ENCODE data around the gene PFDN2.
"Not testable (repeated sequence)": the region's sequence is repeated elsewhere in the genome, so short reads cannot be mapped to it uniquely, and the experiment has no call there.

PFDN2 gene

DNA sequence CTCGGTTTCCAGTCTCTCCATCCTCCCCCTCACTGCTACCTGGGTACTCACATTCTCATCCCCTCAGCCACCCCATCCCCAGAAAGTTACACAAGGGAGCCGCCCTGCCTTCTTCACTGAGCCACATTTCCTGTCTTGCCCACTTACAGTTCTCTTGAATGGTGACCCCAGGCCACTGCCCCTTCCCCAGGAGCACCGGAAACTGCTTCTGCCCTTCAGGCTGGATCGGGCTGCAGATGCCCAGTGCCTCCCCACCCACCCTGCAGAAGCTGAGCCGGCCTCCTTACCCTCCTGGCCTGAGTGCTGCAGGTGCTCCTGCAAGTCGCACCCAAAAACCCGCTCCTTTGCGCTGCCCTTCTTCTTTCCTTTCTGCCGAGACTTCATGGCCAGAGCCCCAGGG, 48.6 kb downstream of the PFDN2 start:
- H3K4me3 ChIP-seq (ENCODE audit: low read length) = peak overlapping the region; percentile 93
- no peak for DNase-seq (ENCODE audit: low read depth, low spot score)

DNA sequence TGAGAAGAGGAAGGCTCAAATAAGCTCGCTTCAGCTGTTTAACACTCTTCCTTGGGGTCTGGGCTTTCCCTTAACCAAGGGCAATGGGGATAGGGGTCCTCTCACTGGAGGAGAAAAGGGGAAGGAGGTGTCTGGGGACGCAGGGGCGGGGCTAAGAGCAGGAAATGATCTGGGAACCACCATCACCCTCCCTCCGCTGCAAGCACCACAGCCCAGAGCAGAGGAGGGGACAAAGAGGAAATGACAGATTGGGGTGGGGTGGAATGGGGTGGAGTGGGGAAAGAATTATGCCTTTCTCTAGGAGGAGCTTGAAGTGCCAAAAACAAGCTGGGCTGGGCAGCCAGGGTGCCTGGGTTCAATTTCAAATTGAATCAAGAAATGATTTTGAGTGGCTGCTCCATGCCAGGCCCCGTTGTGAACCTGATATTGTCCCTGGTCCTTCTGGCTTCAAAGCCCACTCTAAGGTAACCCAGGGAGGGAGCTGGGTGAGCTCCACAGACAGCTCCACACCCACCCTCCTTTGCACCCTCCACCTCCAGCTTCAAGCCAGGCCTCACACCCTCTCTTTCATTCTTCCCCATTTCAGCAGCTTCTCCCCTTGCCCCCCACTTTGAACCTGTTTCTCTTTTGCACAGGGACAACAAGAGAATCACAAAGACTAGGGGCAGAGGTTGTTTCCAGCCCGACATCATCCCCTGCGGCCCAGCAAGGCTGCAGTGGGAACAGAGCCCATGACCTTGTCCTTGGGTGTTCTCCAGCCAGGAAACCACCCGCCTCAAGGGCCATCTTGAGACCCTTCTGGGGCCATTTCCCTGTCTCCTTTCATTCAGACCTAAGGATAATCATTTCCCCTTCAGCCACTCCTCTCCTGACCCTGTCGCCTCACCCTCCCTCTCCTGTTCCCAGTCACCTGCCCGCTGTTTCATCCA, 49.3 kb downstream of the PFDN2 start:
- DNase-seq (ENCODE audit: low read depth, low spot score) = peak; percentile 91
- peak overlapping the region; percentile 93 for H3K4me3 ChIP-seq (ENCODE audit: low read length)

DNA sequence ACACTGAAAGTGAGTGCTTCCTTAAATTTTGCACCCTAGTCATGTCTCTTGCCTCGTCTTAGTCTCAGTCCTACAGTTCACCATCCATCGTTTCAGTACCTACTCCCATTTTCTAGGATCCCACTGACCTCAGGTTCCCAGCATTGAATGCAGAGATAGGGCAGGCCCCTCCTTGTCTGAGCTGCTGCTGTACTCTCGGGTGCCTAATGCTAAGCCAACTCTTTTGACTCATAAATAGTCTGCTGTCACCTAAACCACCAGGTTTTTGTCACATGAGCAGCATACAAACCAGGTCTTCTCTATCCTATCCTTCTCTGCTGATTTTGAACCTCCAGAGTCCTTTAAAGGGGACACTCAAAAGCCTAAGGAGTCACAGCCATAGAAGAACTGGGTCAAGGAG, 51.1 kb downstream of the PFDN2 start:
- no peak for DNase-seq (ENCODE audit: low read depth, low spot score)
- no peak overlapping the region for H3K4me3 ChIP-seq (ENCODE audit: low read length)

DNA sequence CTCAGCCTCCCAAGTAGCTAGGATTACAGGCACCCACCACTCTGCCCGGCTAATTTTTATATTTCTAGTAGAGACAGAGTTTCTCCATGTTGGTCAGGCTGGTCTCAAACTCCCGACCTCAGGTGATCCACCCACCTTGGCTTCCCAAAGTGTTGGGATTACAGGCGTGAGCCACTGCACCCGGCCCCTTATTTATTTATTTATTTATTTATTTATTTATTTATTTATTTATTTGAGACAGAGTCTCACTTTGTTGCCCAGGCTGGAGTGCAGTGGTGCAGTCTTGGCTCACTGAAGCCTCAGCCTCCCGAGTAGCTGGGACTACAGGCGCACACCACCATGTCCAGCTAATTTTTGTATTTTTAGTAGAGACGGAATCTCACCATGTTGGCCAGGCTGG, 52.2 kb downstream of the PFDN2 start:
- not testable (repeated sequence) for H3K4me3 ChIP-seq (ENCODE audit: low read length); DNase-seq (ENCODE audit: low read depth, low spot score)

DNA sequence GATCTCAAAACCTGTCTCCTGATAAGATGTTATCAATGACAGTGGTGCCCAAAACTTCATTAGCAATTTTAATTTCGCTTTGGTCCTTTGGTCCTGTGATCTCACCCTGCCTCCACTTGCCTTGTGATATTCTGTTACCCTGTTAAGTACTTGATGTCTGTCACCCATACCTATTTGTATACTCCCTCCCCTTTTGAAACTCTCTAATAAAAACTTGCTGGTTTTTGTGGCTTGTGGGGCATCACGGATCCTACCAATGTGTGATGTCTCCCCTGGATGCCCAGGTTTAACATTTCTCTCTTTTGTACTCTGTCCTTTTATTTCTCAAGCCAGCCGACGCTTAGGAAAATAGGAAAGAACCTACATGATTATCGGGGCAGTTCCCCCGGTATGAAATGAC, 53.9 kb downstream of the PFDN2 start:
- H3K4me3 ChIP-seq (ENCODE audit: low read length); DNase-seq (ENCODE audit: low read depth, low spot score): not testable (repeated sequence)

DNA sequence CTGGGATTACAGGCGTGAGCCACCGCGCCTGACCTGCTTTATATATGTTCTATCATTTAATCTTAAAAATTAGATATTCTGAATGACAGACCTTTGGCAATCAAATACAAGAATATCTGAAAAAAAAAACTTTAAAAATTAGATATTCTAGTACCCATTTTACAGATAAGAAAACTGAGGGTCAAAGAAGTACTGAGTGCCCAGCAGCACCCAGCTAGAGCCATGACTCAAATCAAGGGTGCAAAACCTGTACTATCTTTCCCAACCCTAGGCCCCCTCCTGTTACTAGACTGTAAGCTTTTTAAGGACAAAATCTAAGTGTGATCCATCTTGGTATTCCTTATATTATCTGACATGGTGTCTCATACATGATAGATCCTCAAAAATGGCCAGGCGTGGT, 56.4 kb downstream of the PFDN2 start:
- DNase-seq (ENCODE audit: low read depth, low spot score) = no peak
- H3K4me3 ChIP-seq (ENCODE audit: low read length) = no peak overlapping the region

DNA sequence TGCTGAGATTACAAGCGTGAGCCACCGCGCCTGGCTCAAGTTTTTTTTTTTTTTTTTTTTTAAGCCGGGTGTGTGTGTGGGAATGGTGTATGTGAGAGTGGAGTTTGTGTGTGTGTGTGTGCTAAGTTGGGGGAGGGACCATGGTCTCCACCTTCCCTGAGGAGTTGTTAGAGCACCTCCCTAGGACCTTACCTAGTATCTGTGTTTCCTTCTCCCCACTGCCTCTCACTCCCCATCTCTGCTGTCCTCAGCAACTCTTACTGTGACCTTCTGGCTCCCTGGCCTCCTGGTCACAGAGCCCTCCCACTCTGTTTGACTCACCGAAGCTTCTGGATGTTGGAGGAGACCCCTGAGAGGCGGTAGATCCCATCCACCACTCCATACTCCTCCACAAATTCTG, 58.5 kb downstream of the PFDN2 start:
- no peak overlapping the region for H3K4me3 ChIP-seq (ENCODE audit: low read length)

DNA sequence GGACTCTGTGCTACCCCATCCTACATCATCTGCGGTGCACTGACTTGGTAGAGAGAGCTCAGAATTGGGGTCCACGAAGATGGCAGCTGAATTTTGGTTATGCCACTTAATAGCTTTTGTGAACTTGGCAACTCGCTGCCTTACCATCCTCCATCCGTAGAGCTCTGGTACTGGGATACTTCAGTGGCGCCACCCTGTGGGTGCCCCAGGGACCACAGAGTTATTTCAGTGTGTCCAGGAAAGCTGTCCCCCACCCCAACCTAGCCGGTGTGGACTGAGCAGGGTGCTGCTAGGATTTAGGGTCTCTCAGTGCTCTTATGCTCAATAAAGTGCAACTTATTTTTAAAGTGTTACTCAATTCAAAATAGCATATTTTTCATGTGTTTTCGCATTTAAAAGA, 63.0 kb downstream of the PFDN2 start:
- no peak overlapping the region for H3K4me3 ChIP-seq (ENCODE audit: low read length)
- no peak for DNase-seq (ENCODE audit: low read depth, low spot score)

More for the DNA sequence above, 58.5 kb downstream of the PFDN2 start:
- no peak for DNase-seq (ENCODE audit: low read depth, low spot score)

DNA sequence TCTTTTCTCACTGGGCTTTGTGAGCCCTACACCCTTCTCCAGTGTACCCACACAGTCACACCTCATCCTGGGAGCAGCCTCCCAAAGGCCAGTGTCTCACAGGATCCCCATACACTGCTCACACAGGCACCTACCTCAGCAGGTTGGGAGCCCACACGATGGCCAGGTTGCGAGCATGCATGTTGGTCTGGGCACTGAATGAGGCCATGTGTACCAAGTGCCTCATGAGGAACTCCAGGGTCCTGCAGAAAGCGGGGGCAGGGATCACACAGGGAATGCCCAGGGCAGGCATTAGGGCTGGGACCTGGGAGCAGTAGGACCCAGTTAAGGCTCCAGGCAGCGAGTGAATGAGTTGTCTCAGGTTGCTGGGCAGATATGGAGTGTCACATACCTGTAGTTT, 63.6 kb downstream of the PFDN2 start:
- no peak for DNase-seq (ENCODE audit: low read depth, low spot score)
- H3K4me3 ChIP-seq (ENCODE audit: low read length) = no peak overlapping the region

DNA sequence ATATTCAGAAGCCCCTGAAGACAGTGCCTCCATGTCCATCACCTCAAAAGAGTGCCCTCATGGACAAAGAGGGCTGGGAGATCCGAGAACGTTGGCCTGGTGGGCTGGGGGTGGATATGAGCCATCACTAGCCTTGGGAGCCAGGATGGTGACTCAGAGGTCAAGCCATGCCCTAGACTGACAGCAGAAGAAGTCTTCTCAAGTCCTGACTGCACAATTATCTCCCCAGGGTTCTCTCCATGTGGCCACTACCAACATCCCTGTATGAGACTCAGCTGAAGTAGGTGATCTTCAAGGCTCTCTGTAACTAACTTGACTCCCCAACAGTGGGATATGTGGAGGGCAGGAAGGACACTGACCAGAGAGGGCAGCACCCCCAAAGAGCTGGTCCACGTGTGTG, 64.9 kb downstream of the PFDN2 start:
- H3K4me3 ChIP-seq (ENCODE audit: low read length) = no peak overlapping the region
- no peak for DNase-seq (ENCODE audit: low read depth, low spot score)

DNA sequence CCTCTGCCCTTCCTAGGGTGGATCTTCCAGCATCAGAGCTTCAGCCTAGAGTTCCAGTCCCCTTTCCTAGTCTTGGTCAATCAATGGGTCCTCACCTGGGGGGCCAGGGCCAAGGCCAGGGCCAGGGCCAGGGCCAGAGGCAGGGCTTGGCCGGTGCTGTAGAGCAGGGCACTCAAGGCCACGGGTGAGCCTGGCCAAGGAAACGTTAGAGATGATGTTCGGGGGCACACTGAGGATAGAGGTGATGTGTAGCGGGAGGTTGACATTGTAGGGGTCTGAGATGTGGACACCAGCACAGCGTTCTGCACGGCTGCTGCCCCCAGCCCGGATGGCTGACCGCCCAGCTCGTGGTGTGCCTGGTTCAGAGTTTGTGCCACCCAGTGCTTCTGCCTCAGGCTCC, 66.6 kb downstream of the PFDN2 start:
- DNase-seq (ENCODE audit: low read depth, low spot score) = no peak
- no peak overlapping the region for H3K4me3 ChIP-seq (ENCODE audit: low read length)

All from Jurkat, Clone E6-1 (cell line).